ENCODE results near the gene CLEC10A.

The CLEC10A gene

DNA sequence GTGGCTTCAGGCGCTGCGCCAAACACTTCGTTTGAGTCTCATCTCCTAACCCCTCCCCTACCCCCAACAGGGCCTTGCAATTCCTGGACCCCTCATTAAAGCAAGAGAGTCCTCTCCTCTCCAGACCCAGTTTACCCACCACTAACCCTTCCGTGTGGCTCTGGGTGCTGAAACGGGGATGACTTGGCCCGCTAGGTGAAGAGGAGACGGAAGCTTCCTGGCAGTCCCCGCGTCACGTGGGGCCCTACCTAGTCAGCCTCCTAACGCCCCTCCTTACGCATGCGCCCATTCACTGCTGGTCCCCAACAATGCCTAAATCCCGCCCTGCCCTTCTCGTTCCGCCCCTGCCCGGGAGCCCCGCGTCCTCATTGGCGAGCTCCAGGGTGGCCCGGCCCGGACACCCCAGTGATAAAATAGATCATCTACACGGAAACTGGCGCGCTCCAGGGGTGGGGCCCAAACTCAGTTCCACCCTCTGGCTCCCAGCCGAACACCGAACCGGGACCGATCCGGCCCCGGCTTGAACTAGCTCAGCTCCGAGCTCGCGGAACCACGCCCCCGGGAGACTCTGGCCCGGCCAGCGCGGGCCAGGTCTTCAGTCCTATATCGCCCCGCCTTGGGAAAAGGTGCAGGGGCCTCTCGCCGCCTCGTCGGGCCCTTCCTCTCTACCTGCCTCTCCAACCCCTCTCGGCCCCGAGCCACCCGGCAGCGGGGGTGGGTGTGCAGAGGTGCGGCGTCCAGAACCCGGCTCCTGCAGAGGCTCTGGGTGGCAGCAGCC lies 44.3 kb downstream of the CLEC10A start, which contains the start of gene SLC16A13:
TSS of gene SLC16A13 (plus strand) at position 425 of the 778 bp plus-strand sequence. CDS start 368 bp downstream, outside the sequence.
- peak; percentile 93 for DNase-seq

DNA sequence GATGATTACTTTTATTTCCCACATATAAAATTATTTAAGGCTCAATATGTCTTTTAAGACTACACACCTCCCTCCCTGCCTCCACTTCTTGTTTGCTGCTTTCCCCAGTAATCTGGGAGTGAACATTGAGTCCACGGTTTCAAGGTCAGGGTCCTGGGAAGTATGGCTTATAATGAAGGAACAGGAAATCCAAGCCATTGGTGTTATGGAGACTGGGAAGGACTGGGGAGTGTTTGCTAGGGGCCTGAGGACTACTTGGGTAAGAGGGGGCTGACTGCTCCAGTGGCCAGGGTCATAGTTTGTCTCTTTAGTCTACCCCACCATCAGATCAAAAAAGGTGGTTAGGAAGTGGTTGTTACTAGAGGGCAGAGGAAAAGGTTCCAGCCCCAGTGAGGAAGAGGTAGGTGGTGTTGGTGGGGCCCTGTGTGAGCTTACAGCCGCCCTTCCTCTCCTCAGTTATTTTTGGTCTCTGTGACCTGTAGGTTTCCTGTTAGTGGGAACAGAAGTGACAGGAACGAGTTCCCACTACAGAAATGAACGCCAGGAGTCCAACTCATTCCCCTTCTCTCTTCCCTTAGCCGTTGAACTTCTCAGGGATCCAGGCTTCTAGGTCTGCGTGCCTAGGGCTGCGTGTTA lies 45.0 kb downstream of the CLEC10A start:
- no peak for DNase-seq

DNA sequence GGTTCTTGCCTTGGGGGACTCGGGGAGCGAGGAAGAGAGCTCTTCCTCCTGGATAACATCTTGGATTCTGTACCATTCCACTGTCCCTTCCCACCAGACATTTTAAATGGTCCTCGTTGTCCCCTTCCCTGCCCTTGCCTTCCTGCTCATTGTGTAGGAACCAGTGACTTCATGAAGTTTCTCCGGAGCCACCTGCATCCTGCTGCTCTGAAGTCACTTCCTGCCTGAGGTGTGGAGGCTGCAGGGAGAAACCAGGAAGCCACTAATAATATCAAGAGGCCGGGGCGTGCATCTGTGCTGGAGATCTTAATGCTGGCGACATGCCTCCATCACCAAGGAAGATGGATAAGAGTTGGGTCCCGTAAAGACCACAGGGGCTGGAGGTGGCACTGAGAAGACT lies 50.4 kb downstream of the CLEC10A start:
- DNase-seq, result no peak

DNA sequence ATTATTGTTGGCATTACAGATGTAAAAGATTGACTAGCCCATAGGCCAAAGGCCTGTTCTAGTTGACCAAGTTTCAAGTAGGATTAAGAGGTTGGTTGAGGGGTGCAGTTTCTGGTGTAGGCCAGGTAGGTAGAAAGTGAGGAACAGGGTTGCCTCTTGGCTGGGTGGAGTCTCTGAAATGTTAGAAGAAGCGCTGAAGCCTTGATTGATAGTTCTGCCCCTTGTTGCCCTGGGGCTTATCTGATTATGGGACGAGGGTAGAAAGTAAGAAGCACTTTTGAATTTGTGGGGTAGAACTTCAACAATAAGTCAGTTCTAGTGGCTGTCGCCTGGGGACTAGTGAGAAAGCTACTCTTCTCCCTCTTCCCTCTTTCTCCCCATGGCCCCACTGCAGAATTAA lies 51.0 kb downstream of the CLEC10A start:
- DNase-seq, result no peak

DNA sequence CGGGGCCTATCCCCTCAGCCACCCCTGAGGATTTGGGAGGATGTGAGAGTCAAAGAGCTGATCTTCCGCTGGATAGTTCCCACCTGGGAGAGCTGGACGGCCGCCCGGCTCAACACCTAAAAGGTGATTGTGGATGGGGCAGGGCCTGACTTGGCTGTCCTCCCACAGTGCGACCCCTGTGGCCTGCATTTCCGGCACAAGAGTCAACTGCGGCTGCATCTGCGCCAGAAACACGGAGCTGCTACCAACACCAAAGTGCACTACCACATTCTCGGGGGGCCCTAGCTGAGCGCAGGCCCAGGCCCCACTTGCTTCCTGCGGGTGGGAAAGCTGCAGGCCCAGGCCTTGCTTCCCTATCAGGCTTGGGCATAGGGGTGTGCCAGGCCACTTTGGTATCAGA lies 52.7 kb downstream of the CLEC10A start:
- no peak for DNase-seq

DNA sequence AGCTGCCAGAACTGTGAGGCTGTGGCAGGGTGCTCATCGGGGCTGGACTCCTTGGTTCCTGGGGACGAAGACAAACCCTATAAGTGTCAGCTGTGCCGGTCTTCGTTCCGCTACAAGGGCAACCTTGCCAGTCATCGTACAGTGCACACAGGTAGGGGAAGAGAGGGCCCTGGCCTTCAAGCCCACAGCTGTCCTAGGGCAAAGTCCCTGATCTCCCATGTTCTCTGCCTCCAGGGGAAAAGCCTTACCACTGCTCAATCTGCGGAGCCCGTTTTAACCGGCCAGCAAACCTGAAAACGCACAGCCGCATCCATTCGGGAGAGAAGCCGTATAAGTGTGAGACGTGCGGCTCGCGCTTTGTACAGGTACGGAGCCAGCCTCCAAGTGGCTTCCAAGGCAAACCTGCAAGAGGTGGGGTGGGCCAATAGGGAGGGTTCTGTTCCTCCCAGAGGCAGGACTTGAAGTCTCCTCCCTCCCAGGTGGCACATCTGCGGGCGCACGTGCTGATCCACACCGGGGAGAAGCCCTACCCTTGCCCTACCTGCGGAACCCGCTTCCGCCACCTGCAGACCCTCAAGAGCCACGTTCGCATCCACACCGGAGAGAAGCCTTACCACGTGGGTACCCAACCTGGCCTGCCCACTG lies 53.5 kb downstream of the CLEC10A start:
- no peak for DNase-seq

DNA sequence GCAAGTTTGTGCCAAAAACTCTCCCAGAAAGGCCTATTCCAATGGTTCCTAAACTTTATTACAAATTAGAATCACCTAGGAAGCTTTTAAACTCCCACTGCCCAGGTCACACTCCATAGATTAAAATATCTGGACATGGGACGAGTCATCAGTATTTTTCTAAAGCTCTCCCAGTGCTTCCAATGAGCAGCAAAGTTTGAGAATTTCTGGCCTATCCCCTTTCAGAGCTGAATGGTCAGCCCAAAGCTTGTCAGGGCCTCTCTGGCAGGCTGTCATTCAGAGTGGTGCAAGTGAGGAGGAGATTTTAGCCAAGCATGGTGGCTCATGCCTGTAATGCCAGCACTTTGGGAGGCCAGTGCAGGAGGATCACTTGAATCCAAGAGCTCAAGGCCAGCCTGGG lies 54.8 kb downstream of the CLEC10A start:
- DNase-seq, result no peak
